HepG2 (cell line): ENCODE data around the gene LMAN2L. TPM values are rescaled to one million over a fixed set of nuclear protein-coding genes. Genes with fewer than 3 reads are reported as not detected.

Experiments used
- ATAC-seq: fragments of 200-7000 bp; cut with Tn5 transposase; 3 replicates; pipeline ENCODE4 v1.9.1; 2020; ENCODE audit warnings: mild to moderate bottlenecking, moderate library complexity
- BruUV-seq: library from RNA; stranded (reverse); fragments of 400-500 nt; replicated peaks from 2 replicates; lab custom pipeline; 2021; lab: Mats Ljungman, UMichigan
- CTCF ChIA-PET: fragments of 300-600 bp; formaldehyde crosslinking; extraction: SDS; loops from one replicate; lab custom pipeline; 2021; ENCODE audit warnings: low total read pairs, inconsistent platforms, low intra/inter-chr PET ratio; lab: Yijun Ruan, JAX
- POLR2A ChIA-PET: fragments of 350-600 bp; sonication (Branson Sonifier 250); formaldehyde crosslinking; loops from one replicate; lab custom pipeline; 2020; ENCODE audit warnings: antibody characterized with exemption, inconsistent platforms; lab: Yijun Ruan, JAX
- DNase-seq: peaks from one replicate; pipeline ENCODE4 v3.0.0-alpha.2; 2015; ENCODE audit warnings: low spot score
- FAIRE-seq: peaks from 3 replicates; lab custom pipeline; 2011; peaks lifted over from hg19 to GRCh38; lab: Jason Lieb, UNC
- H2AFZ ChIP-seq: one replicate; pipeline ENCODE4 v1.6.1; 2011; ENCODE audit warnings: low read length, inconsistent platforms
- H3K27ac ChIP-seq: fragments of 300-600 bp; 3 replicates; pipeline ENCODE4 v1.8.0; 2011; ENCODE audit warnings: mixed run types, mild to moderate bottlenecking, mixed read lengths, low read length, inconsistent platforms; ENCODE audit not compliant: insufficient read depth; ENCODE audit errors: extremely low read length
- H3K27me3 ChIP-seq, 2 experiments: fragments of 200-600 bp in 1 of 2; 2 replicates in 1 of 2; 3 replicates in 1 of 2; pipeline versions ENCODE4 v1.6.0 to v1.8.0; 2011; ENCODE audit warnings: low read length in 2 of 2, mild to moderate bottlenecking in 2 of 2, moderate library complexity in 2 of 2, inconsistent platforms in 1 of 2; ENCODE audit not compliant: insufficient read depth in 2 of 2, control insufficient read depth in 1 of 2
- H3K36me3 ChIP-seq, 2 experiments: fragments of 200-600 bp in 1 of 2; replicated peaks in 1 of 2; 2 replicates in 1 of 2; 3 replicates in 1 of 2; pipeline versions ENCODE4 v1.5.1 to v1.8.0; 2011; ENCODE audit warnings: low read length in 2 of 2, inconsistent platforms in 1 of 2; ENCODE audit not compliant: insufficient read depth in 2 of 2, control insufficient read depth in 1 of 2
- H3K4me1 ChIP-seq: 2 replicates; pipeline ENCODE4 v1.5.1; 2012; ENCODE audit warnings: low read length, inconsistent platforms; ENCODE audit not compliant: insufficient read depth
- H3K4me2 ChIP-seq: 2 replicates; pipeline ENCODE4 v1.6.0; 2011; ENCODE audit warnings: low read depth, low read length, inconsistent platforms
- H3K4me3 ChIP-seq, 3 experiments: fragments of 200-600 bp in 1 of 3; sonication (generic), shearing (Covaris generic) in 1 of 3; replicated peaks in 1 of 3; 2 replicates each; pipeline ENCODE4 v1.5.1; 2011 to 2016; ENCODE audit warnings: low read length in 3 of 3, inconsistent platforms in 2 of 3, low read depth in 2 of 3, mild to moderate bottlenecking in 2 of 3, control low read depth in 1 of 3, mixed read lengths in 1 of 3; ENCODE audit not compliant: insufficient read depth in 1 of 3
- H3K79me2 ChIP-seq: one replicate; pipeline ENCODE4 v1.6.1; 2011; ENCODE audit warnings: low read length, inconsistent platforms; ENCODE audit not compliant: insufficient read depth
- H3K9ac ChIP-seq: 2 replicates; pipeline ENCODE4 v1.6.0; 2011; ENCODE audit warnings: mild to moderate bottlenecking, low read depth, low read length, inconsistent platforms; ENCODE audit not compliant: insufficient read depth
- H3K9me3 ChIP-seq: 2 replicates; pipeline ENCODE4 v1.5.1; 2012; ENCODE audit warnings: mild to moderate bottlenecking, low read length
- H4K20me1 ChIP-seq: 2 replicates; pipeline ENCODE4 v1.6.0; 2011; ENCODE audit warnings: inconsistent platforms, mild to moderate bottlenecking, low read length, moderate library complexity; ENCODE audit not compliant: insufficient read depth
- PPARG ChIP-seq: conservative IDR thresholded peaks from 2 replicates; pipeline ENCODE4 v1.6.1; 2016; ENCODE audit warnings: missing biosample characterization, missing genetic modification reagents
- TEAD3 ChIP-seq: optimal IDR thresholded peaks from 2 replicates; pipeline ENCODE3; 2016; ENCODE audit warnings: borderline replicate concordance
- XBP1 ChIP-seq: sonication (generic); formaldehyde crosslinking; IDR thresholded peaks from 2 replicates; pipeline ENCODE4 v1.5.0; 2020; ENCODE audit warnings: missing genetic modification reagents
- ZNF10 ChIP-seq: sonication (generic); formaldehyde crosslinking; IDR thresholded peaks from 2 replicates; pipeline ENCODE4 v1.4.0; 2020; ENCODE audit warnings: mild to moderate bottlenecking, low read depth, missing genetic modification reagents, borderline replicate concordance
- ZNF841 ChIP-seq: sonication (generic); formaldehyde crosslinking; IDR thresholded peaks from 2 replicates; pipeline ENCODE4 v1.8.1; 2023; ENCODE audit warnings: missing genetic modification reagents, borderline replicate concordance
- WGBS: methylation state at CpG from one replicate; pipeline ENCODE4 v1.1.6; 2017; ENCODE audit warnings: low lambda C conversion rate; 5-methylcytosine and 5-hydroxymethylcytosine counted together
- in situ Hi-C: cut with HindIII; loops from 2 replicates; pipeline ENCODE4 v1.10.0; 2017; ENCODE audit warnings: low pct_unique_long_range_greater_than_20kb; ENCODE audit not compliant: extremely low pct_ligation_motif_present
- intact Hi-C: fragments of 100-400 bp; cut with micrococcal nuclease; formaldehyde crosslinking; loops from one replicate; pipeline ENCODE4 v1.10.0; 2022; ENCODE audit not compliant: unreplicated experiment
- polyA plus RNA-seq, 8 experiments: library from polyadenylated mRNA; depleted of rRNA in 3 of 8; stranded (reverse) in 7 of 8; unstranded in 1 of 8; fragments of >200 nt; fragmentation: Illumina TruSeq in 4 of 8; extraction: Trizol in 4 of 8; gene quantifications; 2 replicates each; pipeline versions ENCODE4 v1.2.1 to v1.2.3, GENCODE V29; 2011 to 2016; ENCODE audit warnings: low read depth in 4 of 8, missing spikeins in 1 of 8, mixed read lengths in 1 of 8; ENCODE audit not compliant: insufficient read depth in 1 of 8
- total RNA-seq, 5 experiments: library from RNA; depleted of rRNA; stranded (reverse); fragments of >200 nt; fragmentation: Illumina TruSeq; extraction: Trizol; gene quantifications; 2 replicates each; pipeline ENCODE4 v1.2.3, GENCODE V29; 2016; ENCODE audit warnings: low read depth in 1 of 5
- TF ChIP-seq, protein P1 (sequence below): IDR thresholded peaks from 2 replicates; pipeline ENCODE4 v1.6.1; 2016; ENCODE audit warnings: mild to moderate bottlenecking, missing biosample characterization, missing genetic modification reagents
- TF ChIP-seq, protein P2 (sequence below): sonication (generic); formaldehyde crosslinking; IDR thresholded peaks from 2 replicates; pipeline ENCODE4 v1.4.0; 2020; ENCODE audit warnings: missing genetic modification reagents

LMAN2L gene
- total and polyA plus RNA-seq, 2 of the 13 experiments (the other 11 are each of a cell fraction or from before 2014, with no cell fraction given) = 39.1 to 57.9 TPM

DNA sequence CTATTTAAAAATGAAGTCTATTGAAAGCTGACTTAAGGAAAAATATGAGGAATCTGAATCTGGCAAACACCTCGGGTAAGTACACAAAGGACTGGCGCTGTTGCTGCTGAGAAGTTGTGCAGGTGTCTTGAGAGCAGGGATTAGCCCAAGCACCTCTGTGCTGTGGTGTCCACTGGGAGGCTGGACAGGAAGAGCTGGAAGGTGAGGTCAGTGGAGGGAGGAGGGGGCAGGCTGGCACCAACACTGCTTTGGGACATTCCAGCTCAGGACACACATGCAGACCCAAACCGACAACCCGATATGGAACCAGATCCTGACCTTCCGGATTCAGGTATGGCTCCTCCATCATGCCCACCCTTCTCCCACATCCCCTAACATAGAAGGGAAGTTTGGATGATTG lies 76.7 kb downstream of the LMAN2L start:
- FAIRE-seq = no peak
- ChIA-PET POLR2A (no interaction called here), CTCF (no interaction called here)
- no peaks in the 10 kb centered on the region for H3K9me3 ChIP-seq
- peaks cover 0 to 22% of the 10 kb centered on the region in 2 experiments; a peak in 3 of 5 replicates for H3K27me3 ChIP-seq
- no peak overlapping the region for H3K27ac ChIP-seq
- 50% methylated on average over 5 of the region's 5 CpGs for WGBS
- peaks cover 13% of the 10 kb centered on the region; the same call in 1 of the 2 replicates for H3K4me1 ChIP-seq
- no peak for TF ChIP-seq XBP1 (CRISPR knock-in tag)
- no peak for TF ChIP-seq TEAD3
- TF ChIP-seq, protein P1, sequence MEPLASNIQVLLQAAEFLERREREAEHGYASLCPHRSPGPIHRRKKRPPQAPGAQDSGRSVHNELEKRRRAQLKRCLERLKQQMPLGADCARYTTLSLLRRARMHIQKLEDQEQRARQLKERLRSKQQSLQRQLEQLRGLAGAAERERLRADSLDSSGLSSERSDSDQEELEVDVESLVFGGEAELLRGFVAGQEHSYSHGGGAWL (CRISPR knock-in tag) = no peak
- TF ChIP-seq ZNF841 (CRISPR knock-in tag) = no peak
- TF ChIP-seq ZNF10 (CRISPR knock-in tag) = no peak
- no peak for TF ChIP-seq PPARG (CRISPR knock-in tag)
- TF ChIP-seq, protein P2, sequence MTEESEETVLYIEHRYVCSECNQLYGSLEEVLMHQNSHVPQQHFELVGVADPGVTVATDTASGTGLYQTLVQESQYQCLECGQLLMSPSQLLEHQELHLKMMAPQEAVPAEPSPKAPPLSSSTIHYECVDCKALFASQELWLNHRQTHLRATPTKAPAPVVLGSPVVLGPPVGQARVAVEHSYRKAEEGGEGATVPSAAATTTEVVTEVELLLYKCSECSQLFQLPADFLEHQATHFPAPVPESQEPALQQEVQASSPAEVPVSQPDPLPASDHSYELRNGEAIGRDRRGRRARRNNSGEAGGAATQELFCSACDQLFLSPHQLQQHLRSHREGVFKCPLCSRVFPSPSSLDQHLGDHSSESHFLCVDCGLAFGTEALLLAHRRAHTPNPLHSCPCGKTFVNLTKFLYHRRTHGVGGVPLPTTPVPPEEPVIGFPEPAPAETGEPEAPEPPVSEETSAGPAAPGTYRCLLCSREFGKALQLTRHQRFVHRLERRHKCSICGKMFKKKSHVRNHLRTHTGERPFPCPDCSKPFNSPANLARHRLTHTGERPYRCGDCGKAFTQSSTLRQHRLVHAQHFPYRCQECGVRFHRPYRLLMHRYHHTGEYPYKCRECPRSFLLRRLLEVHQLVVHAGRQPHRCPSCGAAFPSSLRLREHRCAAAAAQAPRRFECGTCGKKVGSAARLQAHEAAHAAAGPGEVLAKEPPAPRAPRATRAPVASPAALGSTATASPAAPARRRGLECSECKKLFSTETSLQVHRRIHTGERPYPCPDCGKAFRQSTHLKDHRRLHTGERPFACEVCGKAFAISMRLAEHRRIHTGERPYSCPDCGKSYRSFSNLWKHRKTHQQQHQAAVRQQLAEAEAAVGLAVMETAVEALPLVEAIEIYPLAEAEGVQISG (CRISPR knock-in tag) = no peak
- H3K36me3 ChIP-seq = no peaks in the 10 kb centered on the region
- no peaks in the 10 kb centered on the region for H4K20me1 ChIP-seq
- H3K4me3 ChIP-seq = no peak overlapping the region
- intact Hi-C loops (no loop called here), in situ Hi-C loops (no loop called here)
- BruUV-seq = no TSS peak
- H3K9ac ChIP-seq = no peak overlapping the region
- no peak for DNase-seq
- H3K79me2 ChIP-seq = no peaks in the 10 kb centered on the region
- no peak overlapping the region for H3K4me2 ChIP-seq
- no peak for ATAC-seq
- H2AFZ ChIP-seq = no peak overlapping the region
